Activated CD4-positive, alpha-beta T cell treated with anti-CD3 and anti-CD28 coated beads, Interleukin-2, Interleukin-4, amounts not matched to agents 100 ng/mL and 50 ng/mL, durations not matched to agents 16 hours and 8 hours (primary cell): ENCODE results near the gene HAGHL.
"Not testable (repeated sequence)": the region's sequence is repeated elsewhere in the genome, so short reads cannot be mapped to it uniquely, and the experiment has no call there.

Experiments used
- DNase-seq: peaks from one replicate; pipeline ENCODE4 v3.0.0-alpha.2; 2020; ENCODE audit warnings: low spot score

The HAGHL gene

DNA sequence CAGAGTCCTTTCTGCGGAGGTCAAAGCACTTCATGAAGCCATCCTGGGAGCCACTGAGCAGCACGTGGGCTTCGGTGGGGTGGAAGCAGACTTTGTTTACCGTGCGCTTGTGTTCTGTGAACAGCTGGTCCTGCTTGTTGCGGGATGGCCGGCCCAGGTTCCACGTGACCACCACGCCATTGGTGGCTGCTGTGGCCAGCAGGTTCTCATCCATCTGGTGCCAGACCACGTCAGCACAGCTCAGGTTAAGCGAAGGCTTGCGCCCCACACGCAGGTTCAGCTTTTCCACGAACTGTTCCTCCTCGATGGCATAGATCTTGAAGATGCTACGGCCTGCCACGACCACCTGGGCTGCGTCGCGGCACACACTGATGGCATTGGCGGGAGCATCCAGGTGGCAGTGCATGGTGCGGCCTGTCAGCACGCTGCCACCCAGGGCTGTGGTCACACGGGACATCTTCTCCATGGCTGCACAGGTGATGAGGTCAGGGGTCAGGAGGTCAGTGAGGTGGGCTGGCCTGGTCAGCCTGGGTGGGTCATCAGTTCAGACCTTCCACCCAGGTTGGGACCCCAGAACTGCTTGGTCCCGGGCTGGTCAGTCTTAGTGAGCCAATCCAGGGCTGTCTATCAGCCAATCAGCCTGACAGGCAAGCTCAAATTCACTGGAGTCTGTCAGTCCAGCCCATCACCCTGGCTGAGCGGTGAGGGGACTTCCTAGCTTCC, 37.6 kb upstream of the HAGHL start:
- no peak for DNase-seq

DNA sequence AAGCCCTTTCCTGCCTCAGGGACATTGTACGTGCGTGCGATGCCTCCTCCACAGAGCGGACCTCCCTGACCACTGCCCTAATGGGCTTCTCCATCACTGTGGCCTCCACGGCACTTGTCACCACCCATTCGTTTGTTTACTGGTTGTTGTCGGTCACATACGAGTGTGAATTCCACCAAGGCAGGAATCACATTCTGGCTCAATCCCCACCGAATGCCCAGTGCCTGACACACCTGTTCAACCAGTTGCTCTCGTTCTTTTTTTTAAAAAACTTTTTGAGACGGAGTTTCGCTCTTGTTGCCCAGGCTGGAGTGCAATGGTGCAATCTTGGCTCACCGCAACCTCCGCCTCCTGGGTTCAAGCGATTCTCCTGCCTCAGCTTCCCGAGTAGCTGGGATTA, 35.7 kb upstream of the HAGHL start:
- not testable (repeated sequence) for DNase-seq

DNA sequence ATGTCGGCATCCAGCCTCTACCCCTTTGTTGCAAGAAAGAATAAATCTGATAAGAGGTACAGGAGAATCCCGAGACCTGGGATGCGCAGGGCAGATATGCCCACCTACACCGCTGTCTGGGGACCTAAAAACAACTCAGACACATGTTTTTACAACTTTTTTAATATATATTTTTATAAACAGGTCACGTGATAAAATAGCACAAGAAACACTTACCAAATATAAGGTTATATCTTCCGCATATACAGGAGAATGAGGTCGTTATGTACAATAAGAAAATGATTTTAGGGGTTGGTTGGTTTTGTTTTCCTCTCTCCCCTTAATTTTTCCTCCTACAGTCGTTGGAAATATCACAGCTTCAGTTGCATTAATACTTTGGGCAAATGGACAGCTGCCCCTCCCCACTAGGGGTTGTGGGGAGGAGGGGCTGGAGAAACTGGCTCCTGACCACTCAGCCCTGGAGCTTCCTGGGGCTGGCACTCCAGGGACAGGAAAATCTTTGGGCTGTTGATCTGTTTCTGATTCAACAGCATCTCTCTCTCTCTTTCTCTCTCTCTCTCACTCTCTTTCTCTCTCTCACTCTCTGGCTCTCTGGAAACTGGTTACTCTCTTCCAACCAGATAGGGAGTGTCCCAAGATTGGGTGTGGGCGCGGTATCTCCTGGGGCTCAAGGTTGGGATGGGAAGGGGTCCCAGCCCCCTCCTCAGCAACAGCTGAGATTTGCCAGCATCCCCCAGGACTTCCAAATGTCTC, 34.4 kb upstream of the HAGHL start:
- DNase-seq = no peak

DNA sequence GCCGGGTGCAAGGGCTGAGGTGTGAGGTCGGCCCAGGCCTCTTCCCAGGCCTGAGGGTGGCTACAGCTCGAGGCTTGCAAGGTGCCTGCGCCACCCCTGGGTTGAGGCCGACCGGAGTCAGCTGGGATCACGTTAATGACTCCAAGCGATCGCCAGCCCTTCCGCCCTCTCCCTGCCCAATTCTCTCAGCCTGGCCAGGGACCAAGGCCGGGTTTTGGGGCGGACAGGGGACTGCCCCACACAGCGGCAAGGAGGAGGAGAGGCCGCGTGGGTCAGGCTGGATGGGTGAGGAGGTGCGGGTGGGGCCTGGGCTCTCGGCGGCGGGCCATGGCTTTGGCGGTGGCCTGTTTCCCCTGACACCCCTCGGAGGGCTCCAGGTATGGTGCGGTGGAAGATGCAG, 33.5 kb upstream of the HAGHL start:
- no peak for DNase-seq

DNA sequence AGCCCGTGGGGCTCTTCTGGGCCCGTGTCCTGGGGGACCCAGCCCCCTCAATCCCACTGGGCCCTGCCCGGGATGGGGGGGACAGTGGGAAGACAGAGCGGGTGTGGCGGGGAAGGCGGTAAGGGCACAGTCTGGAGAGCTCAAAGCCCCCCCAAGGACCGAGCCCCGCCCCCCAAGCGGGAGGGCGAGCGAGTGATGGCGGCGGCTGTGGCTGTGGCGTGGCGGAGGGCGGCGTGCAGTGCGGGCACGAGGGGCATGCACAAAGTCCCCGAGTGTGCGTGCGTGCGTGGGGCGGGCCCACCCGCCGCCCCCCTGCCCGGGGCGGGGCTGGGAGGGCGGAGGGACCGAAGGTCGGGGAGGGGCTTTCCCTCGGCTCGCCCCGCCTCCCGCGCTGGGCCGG, 33.1 kb upstream of the HAGHL start:
- DNase-seq = no peak

DNA sequence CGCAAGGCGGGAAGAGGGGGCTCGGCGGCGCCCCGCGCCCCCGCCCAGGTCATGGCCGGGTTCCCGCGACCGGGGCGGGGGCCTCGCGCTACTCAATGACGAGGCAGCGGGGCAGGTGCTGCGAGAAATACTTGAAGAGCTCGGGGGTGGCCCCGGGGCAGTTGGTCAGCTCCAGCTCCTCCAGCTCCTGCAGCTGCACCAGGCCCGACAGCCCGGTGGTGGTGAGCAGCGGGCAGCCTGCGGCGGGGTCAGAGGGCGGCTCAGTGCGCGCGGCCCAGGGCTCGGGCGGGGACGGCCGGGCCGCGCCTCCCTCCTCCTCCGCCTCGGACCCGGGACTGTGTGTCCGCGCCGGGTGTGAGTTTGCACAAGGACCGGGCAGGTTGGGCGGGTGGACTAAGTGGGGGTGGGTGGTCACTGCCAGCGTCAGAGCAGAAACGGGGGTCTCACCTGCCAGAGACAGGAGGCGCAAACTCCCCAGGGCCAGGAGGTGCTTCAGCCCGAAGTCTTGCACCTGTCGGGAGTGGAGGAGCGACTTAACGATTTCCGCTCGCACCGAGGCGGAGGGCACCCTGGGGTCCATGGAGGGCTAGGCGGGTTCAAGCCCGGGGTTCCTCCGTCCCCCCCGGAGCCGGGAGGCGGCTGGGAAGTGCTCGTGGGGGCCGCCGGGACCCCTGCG, 32.6 kb upstream of the HAGHL start:
- no peak for DNase-seq

DNA sequence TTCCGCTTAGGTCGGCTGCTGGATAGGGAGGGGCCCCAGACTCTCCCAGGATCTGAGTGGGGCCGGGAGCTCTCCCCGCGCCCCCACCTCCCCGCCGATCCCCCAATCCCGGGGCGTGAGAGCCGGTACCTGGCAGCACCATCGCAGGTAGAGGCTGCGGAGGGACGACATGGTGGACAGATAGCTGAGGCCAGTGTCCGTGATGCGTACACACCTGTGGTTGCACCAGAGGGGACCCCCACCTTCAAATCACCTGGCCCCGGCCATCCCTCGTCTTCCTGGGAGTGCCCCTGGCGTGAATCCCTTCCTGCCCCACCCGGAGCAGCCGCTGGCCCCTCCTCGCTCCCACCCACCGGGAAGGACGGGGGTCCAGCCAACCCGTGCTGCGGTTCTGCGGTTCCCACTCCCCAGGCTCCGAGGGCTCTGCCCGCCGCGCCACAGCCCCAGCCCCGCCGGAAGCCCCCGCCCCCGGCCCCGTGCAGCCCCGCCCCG, 32.0 kb upstream of the HAGHL start:
- DNase-seq = no peak

DNA sequence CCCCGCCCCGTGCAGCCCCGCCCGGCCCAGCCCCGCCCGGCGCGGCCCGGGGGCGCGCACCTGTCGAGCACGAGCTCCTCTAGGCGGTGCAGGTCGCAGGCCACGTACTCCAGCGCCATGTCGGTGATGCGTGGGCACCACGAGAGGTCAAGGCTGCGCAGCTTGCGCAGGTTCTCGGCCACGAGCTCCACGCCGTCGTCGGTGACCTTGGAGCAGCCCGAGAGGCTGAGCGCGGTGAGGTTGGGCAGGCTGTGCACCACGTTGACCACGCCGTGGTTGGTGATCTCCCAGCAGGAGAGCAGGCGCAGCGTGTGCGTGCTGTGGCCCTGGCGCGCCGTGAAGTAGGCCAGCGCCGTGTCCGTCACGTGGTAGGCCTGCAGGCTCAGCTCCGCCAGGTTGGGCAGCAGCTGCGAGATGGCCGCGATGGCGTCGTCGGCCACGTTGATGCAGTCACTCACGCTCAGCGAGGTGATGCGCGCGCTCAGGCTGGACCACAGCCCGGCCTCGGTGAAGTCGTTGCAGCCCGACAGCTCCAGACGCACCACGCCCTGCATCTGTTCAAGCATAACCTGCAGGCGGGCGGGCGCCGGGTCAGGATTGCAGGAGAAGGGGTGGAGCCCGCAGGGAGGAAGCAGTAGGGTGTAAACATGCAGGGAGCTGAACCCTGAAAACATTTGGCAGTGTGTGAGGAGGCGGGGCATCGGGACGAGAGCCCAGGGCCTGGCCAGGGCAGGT, 31.4 kb upstream of the HAGHL start:
- peak; percentile 61 for DNase-seq

DNA sequence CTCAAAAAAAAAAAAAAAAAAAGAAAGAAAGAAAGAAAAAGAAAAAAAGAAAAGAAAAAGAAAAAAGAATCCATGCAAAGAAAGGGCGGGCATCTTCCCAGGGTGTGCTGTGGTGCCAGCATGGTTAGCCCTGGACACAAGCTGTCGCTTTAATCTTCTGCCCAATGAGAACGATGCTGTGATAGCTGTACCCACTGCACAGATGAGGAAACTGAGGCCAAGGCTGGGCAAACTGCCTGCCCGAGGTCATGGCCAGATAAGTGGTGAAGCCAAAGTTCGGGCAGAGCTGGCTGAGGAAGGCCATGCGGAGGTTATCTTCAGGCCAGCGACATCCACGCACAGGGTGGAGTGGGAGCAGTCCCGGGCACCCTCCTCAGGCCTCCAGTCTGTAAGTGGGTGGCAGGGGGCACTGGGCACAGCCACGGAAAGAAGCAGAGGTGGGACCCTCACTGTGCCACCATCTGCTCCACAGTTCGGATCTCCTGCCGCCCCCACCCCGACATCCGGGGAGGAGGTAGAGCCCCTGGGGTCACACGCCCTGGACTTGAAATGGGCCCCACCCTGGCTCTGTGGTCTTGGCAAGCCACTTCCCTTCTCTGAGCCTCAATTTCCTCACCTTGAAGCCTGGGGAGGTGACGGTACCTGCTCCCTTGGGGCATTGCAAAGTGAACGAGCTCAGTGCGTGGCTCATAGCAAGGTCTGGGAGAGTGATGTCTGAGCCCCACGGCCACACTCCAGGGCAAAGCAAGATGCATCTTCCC, 27.8 kb upstream of the HAGHL start:
- DNase-seq = no peak

DNA sequence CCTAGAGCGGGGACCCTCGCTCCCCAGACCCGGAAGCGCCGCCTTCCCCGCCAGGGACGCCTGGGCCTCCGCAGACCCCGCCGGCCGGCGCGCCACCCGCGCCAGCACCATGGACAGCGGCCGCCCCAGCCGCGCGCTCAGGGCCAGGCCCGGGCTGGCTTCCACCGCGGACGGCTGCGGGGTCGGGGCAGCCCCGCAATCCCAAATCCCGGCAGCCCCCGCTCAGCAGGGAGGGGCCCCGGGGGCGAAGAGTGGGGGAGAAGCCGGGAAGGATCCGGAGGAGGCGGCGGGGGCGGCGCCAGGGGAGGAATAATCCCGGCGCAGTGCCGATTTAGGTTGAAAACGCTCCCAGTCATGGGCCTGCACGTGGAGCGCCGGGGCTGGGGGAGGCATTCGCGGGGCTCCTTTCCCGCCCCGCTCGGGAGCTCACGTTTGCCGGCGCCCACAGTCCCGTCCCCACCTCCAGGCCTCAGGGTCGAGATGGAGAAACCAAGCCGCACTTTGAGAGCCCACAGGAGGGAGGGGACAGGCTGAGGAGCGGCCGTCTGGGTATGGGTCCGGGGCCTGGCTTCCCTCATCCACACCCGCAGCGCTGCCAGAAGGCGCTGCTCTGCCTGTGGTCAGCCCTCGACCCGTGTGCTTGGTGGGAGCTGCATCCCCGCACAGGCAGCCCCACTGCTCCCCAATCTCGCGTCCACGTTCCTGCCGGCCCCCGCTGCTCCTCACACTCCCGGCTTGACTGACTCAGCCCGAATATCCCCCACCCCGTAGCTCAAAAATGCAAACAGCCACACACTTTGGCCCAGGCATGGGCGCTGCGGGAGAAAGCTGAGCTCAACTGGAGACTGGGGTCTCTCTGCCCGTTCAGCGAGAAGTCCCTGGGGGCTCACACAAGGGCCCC, 26.0 kb upstream of the HAGHL start:
- DNase-seq = no peak

DNA sequence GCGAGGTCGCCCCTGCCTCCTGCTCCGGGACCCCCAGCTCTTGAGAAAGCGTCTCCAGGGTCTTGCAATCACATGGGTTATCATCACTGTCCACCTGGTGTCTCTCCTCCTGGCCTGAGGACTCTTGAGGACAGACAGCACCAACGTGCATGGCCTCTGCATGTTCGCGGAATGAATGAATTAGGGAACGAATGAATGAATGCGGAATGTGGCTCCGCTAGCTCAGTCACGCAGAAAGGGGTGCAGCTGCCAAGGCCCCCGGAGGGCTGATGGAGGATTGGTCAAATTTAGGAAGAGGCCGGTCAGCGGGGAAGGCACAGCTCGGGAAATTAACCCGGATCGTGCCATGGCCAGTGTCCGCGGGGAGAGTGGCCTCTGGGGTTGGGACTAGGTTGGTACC, 24.6 kb upstream of the HAGHL start:
- no peak for DNase-seq

DNA sequence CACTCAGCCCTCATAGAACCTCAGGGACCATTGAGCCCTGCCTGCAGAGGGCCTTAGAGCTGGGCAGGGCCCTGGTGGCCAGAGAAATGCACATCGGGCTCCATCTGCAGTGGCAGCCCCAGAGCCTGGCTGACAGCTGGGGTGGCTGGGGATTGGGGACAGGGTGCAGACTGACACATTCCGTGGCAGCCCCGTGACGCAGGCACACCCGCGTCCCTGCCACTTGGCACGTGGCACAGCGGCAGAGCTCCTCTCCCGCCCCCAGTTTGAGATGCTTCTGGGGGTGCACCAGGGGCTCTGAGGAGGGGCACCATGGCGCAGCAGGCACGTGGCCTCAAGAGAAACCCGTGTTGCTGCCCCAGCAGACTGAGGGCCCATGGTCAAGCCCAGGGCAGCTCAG, 23.5 kb upstream of the HAGHL start:
- DNase-seq = no peak

DNA sequence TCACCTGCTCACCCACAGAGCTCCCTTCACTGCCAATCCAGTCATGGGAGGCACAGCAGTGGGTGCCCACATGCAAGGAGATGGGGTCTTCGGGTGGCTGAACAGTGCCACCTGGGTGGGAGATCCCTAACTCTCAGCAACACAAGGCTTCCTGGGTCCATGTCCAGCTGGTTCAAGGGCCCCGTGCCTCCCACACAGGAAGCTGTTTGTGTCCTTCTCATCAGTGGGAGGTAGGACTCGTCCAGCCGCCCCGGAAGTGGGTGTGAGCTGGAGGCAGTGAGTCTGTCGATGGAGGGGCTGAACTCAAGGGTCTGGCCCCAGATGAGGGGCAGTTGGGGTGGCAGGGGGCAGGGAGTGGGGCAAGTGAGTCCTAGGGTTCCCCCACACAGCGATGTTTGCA, 22.9 kb upstream of the HAGHL start:
- no peak for DNase-seq

DNA sequence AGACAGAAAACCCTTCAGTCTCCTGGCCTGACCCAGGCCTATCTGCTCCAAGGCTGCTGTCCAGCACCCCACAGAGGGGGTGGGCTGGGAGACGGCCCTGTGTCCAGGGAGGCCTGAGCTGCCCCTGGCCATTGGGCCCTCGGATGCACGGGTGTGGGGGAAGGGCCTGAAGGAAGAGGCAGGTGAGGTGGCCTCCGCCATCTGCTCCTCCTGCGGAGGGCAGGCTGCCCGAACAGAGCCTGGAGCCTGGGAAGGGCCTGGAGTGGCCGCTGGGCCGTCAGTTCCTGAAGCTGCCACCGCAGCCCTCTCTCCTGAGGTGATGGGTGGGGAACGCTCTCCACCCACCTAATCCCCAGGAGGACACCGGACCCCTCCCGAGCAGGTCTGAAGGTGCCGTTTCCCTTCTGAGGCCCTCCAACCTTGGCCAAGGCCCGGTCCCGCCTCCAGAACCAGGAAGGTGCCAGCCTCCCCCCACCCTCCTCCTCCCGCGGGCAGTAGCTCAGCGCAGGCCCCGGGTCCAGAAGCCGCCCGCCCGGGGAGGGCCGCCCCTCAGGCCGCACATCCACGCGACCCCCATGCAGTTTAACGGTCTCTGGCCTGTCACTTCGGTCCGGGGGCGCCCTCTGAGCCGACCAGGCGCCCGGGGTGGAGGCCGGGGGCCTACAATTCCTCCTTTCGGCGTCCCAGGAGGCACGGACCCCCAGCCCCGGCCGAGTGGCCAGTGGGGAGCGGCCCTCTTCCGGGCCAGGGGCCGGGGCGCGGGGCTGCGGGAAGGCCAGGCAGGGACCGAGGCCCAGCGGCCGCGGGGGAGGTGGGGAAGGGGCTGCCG, 22.1 kb upstream of the HAGHL start:
- DNase-seq = no peak

DNA sequence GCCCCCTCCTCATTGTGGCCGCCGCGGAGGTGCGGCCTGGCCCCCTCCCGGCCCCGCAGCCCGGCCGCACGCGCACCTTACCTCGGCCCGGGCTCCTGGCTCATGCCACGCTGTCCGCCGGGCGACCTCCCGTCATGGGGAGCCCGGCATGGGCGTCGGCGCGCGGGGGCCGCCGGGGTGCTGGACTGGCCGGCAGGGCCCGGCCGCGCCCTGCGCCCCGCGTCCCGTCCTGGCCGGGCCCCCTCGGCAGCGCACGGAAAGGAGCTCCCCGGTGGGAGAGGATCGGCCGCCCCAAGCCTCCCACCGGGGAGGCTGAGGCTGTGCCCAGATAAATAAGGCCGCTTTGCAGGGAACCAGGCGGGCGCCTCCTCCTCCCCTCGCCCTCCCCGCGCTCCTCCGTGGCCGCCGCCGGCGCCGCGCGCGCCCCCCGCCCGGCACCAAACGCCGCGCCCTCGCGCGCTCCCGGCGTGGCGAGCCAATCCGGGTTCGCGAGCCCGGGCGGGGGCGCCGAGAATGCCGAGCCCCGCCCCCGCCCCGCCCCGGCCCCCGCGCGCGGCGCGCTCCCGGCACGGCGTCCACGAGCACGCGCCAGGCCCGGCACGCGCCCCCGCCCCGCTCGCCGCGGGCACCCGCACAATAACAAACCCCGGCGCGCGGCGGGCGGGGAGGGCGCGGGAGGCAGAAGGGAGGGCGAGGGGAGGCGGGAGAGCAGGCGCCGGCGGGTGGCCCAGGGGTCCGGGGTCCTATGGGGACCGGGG, 21.3 kb upstream of the HAGHL start, which contains the start of gene FBXL16:
Gene FBXL16, minus strand, starts transcription at position 371 of the 758 bp plus-strand sequence. CDS start 8,396 bp downstream, outside the sequence.
- no peak for DNase-seq

DNA sequence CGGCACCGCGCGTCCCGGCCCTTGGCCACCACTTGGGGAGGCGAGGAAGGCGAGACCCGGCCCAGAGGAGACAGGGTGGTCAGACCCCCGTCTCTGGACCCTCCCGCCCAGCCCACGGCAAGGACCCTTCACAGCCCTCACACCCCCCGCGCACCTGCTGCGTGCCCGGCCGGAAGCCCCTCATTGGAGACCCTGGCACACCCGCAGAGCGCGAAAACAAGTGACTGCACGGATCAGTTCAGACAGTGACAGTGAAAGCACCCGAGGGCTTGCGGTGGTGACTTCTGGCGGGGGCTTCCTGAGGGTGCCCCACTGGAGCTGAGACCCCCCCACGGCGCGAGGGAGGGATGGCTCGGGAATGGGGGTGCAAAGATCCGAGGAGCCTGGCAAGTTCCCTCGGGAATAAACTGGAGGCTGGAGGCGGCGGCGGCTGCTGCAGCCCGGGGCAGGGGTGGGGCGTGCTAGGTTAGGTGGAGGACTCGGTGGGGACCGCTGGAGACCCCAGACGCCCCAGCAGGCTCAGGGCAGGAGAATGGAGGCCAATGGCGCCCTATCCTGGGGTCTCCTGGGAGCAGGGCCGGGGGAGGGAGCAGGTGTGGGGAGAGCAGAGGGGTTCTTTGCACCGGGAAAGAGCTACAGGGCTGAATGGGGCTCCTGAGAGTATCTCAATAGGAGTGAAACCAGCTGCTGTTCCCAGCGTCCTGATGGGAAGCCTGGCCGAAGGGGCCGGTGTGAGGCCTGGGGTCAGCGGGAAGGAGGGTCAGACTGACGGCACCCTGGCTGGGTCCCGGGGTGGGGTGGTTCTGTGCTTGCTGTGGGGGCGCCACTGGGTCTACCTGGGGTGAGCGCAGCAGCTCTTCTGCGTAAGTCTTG, 20.5 kb upstream of the HAGHL start:
- no peak for DNase-seq

DNA sequence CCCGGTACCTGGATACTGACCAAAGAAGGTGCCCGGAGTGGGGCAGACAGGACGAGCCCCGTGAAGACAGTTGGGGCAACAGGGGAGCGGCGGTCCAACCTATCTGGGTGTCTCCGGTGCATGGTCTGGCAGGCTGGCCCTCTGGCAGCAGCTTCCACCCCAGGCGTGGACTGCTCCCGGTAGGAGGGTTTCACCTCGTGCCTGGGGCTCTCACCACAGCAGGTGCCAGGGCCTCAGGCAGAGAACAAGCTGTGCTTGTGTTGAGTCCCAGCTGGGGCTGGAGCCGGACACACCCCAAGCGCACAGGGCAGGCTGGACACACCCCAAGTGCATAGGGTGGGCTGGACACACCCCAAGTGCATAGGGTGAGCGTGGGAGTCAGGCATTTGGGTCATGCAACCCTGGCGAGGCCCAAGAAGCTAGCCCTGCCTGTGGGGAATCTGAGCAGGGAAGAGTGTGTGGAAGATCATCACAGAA, 19.8 kb upstream of the HAGHL start:
- no peak for DNase-seq

DNA sequence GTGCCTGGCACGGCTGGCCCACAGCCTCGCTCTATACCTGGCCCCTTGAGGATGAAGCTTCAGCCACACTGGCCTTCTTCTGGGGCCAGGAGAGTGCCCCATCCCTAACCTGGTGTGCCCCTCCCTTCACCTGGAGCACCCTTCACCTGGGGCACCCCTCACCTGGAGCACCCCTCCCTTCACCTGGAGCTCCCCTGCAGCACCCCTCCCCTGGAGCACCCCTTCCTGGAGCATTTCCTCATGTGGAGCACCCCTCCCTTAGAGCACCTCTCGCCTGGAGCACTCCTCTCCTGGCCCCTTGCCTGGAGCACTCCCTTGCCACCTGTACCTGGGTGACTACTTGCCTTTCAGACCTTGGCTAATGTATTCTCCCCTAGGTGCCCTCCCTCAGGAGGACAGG, 18.9 kb upstream of the HAGHL start:
- no peak for DNase-seq
